ENCODE results near the gene VAMP8.

DNA sequence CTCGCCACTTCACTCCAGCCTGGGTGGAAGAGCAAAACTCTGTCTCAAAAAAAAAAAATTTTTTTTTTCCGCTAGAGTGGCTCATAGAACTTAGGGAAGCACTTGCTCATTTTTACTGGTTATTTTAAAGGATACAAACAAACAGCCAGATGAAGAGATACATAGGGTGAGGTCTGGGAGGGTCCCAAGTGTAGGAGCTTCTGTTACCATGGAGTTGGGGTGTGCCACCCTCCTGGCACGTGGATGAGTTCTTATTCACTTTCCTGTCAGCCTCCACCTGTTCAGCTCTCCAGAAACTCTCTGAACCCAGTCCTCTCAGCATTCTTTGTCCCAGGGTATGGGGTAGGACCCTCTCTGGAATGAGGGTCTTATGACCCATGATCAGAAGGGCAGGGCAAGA is 43.3 kb upstream of the VAMP8 start:
- TF ChIP-seq ZFX (IDR thresholded peaks at IDR 0.05) = no peak
- TF ChIP-seq CTCF (conservative IDR thresholded peaks at IDR 0.05) = no peak
